Measurements from ENCODE around the gene HLA-F. TPM values are rescaled to one million over a fixed set of nuclear protein-coding genes. Genes with fewer than 3 reads are reported as not detected.
A peak's percentile ranks its signal among the peaks of the same experiment; 100 is the strongest.

HLA-F gene
- total RNA-seq, 1 experiment from 2014 or later = 7.6 TPM

- DNase-seq = peak; percentile 61 to 66
- no peak overlapping the region for H3K27ac ChIP-seq
- ChIA-PET CTCF (interaction anchor here (0.5 to 1.1 kb wide), 6 partner anchors 11 to 97 kb away, joined by 3 to 7 read pairs (median 4); no protein-coding TSS in a partner anchor), POLR2A (ENCODE audit: unreplicated experiment) (interaction anchor here (0.6 to 0.7 kb wide), 3 partner anchors 10 to 105 kb away, joined by 3 to 6 read pairs (median 4); no protein-coding TSS in a partner anchor)
- H4K20me1 ChIP-seq (ENCODE audit: insufficient read depth) = peaks cover 4% of the 10 kb centered on the region; the same call in 1 of the 2 replicates
- H3F3A ChIP-seq (ENCODE audit: insufficient read depth, low read depth) = no peaks in the 10 kb centered on the region
- no peak overlapping the region for H3K4me3 ChIP-seq
- TF ChIP-seq EZH2 (IDR thresholded peaks at IDR 0.05; ENCODE audit: low read depth) (no peak), CTCF (conservative IDR thresholded peaks at IDR 0.05) (peak; percentile 90)
- H2AFZ ChIP-seq = no peak overlapping the region
- H3K36me3 ChIP-seq (ENCODE audit: low read depth) = no peaks in the 10 kb centered on the region
- H3K4me2 ChIP-seq = no peak overlapping the region
- H3K79me2 ChIP-seq (ENCODE audit: low read depth) = no peaks in the 10 kb centered on the region
- no peaks in the 10 kb centered on the region for H3K27me3 ChIP-seq (ENCODE audit: insufficient read depth, low read depth)
- no peaks in the 10 kb centered on the region for H3K9me2 ChIP-seq (ENCODE audit: insufficient read depth)
- no TSS peak for BruUV-seq (replicated peaks)
- H3K9me3 ChIP-seq (ENCODE audit: insufficient read depth, low read depth) = no peaks in the 10 kb centered on the region
- no peaks in the 10 kb centered on the region for H3K4me1 ChIP-seq (replicated peaks; ENCODE audit: insufficient read depth)
- intact Hi-C loops (cut with micrococcal nuclease; ENCODE audit: unreplicated experiment) = loop anchor here (1.0 to 2.0 kb wide), 3 partner anchors 55 to 275 kb away; no protein-coding TSS in a partner anchor
Observed at GRCh38 chr6:29737707-29738630, 14.7 kb downstream of the HLA-F start.

GRCh38 chr6:29739136-29739881 lies 16.1 kb downstream of the HLA-F start:
- Histone ChIP-seq H4K20me1 (ENCODE audit: insufficient read depth) (peaks cover 4% of the 10 kb centered on the region; the same call in 1 of the 2 replicates), H3K9me3 (ENCODE audit: insufficient read depth, low read depth) (no peaks in the 10 kb centered on the region), H3K9me2 (ENCODE audit: insufficient read depth) (no peaks in the 10 kb centered on the region), H3K36me3 (ENCODE audit: low read depth) (no peaks in the 10 kb centered on the region), H3K4me3 (no peak overlapping the region), H2AFZ (no peak overlapping the region), H3K79me2 (ENCODE audit: low read depth) (no peaks in the 10 kb centered on the region), H3F3A (ENCODE audit: insufficient read depth, low read depth) (no peaks in the 10 kb centered on the region), H3K27me3 (ENCODE audit: insufficient read depth, low read depth) (no peaks in the 10 kb centered on the region), H3K4me2 (no peak overlapping the region), H3K4me1 (replicated peaks; ENCODE audit: insufficient read depth) (no peaks in the 10 kb centered on the region), H3K27ac (no peak overlapping the region)
- TF ChIP-seq CTCF (conservative IDR thresholded peaks at IDR 0.05) (no peak), EZH2 (IDR thresholded peaks at IDR 0.05; ENCODE audit: low read depth) (no peak)
- CTCF ChIA-PET = no interaction called here
- POLR2A ChIA-PET (ENCODE audit: unreplicated experiment) = interaction anchor here (0.7 kb wide), 1 partner anchor 82 kb away, joined by 7 read pairs; the partner anchor contains the start of gene MOG
- DNase-seq = no peak
- intact Hi-C loops (cut with micrococcal nuclease; ENCODE audit: unreplicated experiment) = loop anchor here (2.0 kb wide), 2 partner anchors 53 to 273 kb away; no protein-coding TSS in a partner anchor
- no TSS peak for BruUV-seq (replicated peaks)

DNA sequence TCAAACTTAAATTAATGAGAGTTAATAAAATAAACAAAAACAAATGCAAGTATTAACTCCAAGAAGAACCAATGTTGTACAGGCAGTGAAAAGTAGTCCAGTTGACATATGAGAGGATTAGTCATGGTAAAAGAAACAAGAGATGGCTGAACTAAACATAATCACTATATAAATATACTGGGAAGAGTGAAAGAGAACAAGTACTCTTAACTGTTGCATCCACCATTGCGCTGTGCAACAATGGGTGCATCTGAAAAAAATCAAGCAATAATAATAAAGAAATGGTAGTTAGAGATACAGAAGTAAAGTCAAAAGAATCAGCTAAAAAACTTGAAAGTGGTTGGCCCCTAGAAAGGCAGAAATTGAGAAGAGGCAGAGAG lies 16.6 kb downstream of the HLA-F start:
- no peak for DNase-seq
- H3K36me3 ChIP-seq (ENCODE audit: low read depth) = no peaks in the 10 kb centered on the region
- H4K20me1 ChIP-seq (ENCODE audit: insufficient read depth) = peaks cover 4% of the 10 kb centered on the region; the same call in 1 of the 2 replicates
- intact Hi-C loops (cut with micrococcal nuclease; ENCODE audit: unreplicated experiment) = loop anchor here (2.0 kb wide), 2 partner anchors 53 to 273 kb away; no protein-coding TSS in a partner anchor
- H3K79me2 ChIP-seq (ENCODE audit: low read depth) = no peaks in the 10 kb centered on the region
- BruUV-seq (replicated peaks) = no TSS peak
- H3K27me3 ChIP-seq (ENCODE audit: insufficient read depth, low read depth) = no peaks in the 10 kb centered on the region
- H3K4me2 ChIP-seq = no peak overlapping the region
- POLR2A ChIA-PET (ENCODE audit: unreplicated experiment) = no interaction called here
- no peak overlapping the region for H3K27ac ChIP-seq
- no peaks in the 10 kb centered on the region for H3F3A ChIP-seq (ENCODE audit: insufficient read depth, low read depth)
- CTCF ChIA-PET = no interaction called here
- H3K9me3 ChIP-seq (ENCODE audit: insufficient read depth, low read depth) = no peaks in the 10 kb centered on the region
- no peaks in the 10 kb centered on the region for H3K4me1 ChIP-seq (replicated peaks; ENCODE audit: insufficient read depth)
- H3K9me2 ChIP-seq (ENCODE audit: insufficient read depth) = no peaks in the 10 kb centered on the region
- no peak overlapping the region for H3K4me3 ChIP-seq
- H2AFZ ChIP-seq = no peak overlapping the region
- TF ChIP-seq CTCF (conservative IDR thresholded peaks at IDR 0.05) = no peak
- no peak for TF ChIP-seq EZH2 (IDR thresholded peaks at IDR 0.05; ENCODE audit: low read depth)
